Fibroblast of skin of back (primary cell): Measurements from ENCODE around the gene TMEM232. TPM values are rescaled to one million over a fixed set of nuclear protein-coding genes. Genes with fewer than 3 reads are reported as not detected.
"Not testable (repeated sequence)": the region's sequence is repeated elsewhere in the genome, so short reads cannot be mapped to it uniquely, and the experiment has no call there.

Experiments used
- DNase-seq: peaks from one replicate; pipeline ENCODE4 v3.0.0-alpha.2; 2013
- polyA plus RNA-seq, 2 experiments: library from polyadenylated mRNA; unstranded; fragments of 120-200 nt; gene quantifications; one replicate each; pipeline ENCODE4 v1.2.1, GENCODE V29; 2013; ENCODE audit not compliant: insufficient read length in 2 of 2

The TMEM232 gene
- polyA plus RNA-seq (2013, experiment 1 of 2; ENCODE audit: insufficient read length) = 0.90 TPM
- polyA plus RNA-seq (2013, experiment 2 of 2; ENCODE audit: insufficient read length) = 0.69 TPM

- peak; percentile 69 for DNase-seq
Observed at GRCh38 chr5:110726249-110727024, at the start of gene TMEM232. TMEM232 (minus strand) TSS chr5:110726671; CDS start chr5:110667352, 59,319 bp downstream.

- no peak for DNase-seq
Observed at GRCh38 chr5:110770286-110770685, 43.8 kb upstream of the TMEM232 start.

- peak; percentile 48 for DNase-seq
Observed at GRCh38 chr5:110769000-110769681, 42.7 kb upstream of the TMEM232 start.

GRCh38 chr5:110768138-110768860 lies 41.8 kb upstream of the TMEM232 start:
- peak; percentile 60 for DNase-seq

DNA sequence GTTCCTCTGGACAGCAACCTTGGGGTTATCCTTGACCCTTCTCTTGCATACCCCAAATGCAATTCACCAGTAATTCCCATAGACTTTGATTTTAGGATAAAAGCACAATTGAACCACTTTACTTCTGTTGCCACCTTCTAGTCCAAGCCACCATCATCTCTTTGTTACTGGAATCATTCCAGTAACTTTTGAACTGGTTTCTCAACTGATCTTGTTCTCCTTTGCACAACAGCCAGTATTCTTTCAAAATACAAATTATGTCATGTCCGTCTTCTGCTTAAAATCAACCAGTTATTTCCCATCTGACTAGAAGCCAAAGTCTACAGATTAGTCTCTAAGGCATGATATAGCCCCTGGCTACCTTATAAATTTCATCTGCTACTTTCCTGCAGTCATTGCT lies 33.7 kb upstream of the TMEM232 start:
- DNase-seq = no peak

- peak; percentile 41 for DNase-seq
Observed at GRCh38 chr5:110757118-110757729, 30.8 kb upstream of the TMEM232 start.

- no peak for DNase-seq
Observed at GRCh38 chr5:110754181-110754580, 27.7 kb upstream of the TMEM232 start.

- no peak for DNase-seq
Observed at GRCh38 chr5:110753600-110753999, 27.1 kb upstream of the TMEM232 start.

DNA sequence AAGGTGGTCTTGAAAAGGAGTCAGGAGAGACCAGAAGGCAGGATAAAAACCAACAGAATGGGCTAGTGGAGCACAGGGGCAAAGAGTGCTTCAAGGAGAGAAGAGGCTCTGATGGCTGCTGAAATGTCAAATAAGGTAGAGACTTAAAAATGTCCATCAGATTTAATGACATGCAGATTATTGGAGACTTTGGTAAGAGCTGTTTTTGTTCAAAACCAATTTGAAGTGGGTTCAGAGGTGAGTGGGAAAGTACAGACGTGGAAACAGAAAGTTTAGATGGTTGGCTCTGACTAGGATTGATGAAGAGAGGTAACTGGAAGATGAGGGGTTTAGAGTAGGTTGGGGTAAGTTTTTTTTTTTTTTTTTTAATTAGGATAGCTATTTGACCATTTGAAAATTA lies 26.5 kb upstream of the TMEM232 start:
- no peak for DNase-seq

- DNase-seq = no peak
Observed at GRCh38 chr5:110751902-110752762, 25.7 kb upstream of the TMEM232 start.

GRCh38 chr5:110738812-110739651 lies 12.6 kb upstream of the TMEM232 start, which contains the start of gene SLC25A46:
SLC25A46 (plus strand) TSS chr5:110739007; CDS start chr5:110739120, 113 bp downstream.
- DNase-seq = peak; percentile 91

- DNase-seq = no peak
Observed at GRCh38 chr5:110738503-110738811, 12.0 kb upstream of the TMEM232 start.

GRCh38 chr5:110736753-110737152 lies 10.3 kb upstream of the TMEM232 start:
- DNase-seq = no peak

DNA sequence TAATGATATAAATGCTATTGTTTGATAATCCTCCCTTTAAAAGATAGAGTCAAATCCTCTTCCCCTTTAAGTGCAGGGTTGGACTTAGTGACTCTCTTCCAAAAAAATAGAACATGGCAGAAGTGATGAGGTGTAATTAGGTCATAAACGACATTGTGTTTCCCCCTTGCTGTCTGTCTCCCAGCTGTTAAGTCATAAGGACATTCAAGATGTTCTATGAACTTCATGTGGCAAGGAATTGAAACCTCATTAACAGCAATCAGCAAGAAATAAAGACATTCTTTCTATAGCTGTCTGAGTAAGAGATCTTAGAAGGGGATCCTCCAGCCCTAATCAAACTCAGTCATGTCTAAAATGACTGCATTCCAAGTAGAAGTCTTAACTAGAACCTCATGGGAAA lies 9.1 kb upstream of the TMEM232 start:
- DNase-seq = no peak

- DNase-seq = no peak
Observed at GRCh38 chr5:110734101-110734500, 7.6 kb upstream of the TMEM232 start.

GRCh38 chr5:110731499-110731898 lies 5.0 kb upstream of the TMEM232 start:
- DNase-seq = not testable (repeated sequence)

DNA sequence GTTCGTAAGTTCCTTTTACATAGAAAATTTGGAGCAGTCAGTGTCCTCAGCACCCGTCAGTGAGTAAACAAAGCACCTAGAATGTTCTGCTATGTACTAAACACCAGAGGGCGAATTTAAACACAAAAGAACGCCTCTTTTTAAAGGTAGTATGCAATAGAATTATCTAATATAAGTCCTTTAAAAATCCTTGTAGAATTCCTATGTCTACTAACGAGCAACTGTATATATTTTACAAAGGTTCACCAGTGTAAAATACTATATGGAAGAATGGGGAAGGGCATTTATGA lies 499 bp upstream of the TMEM232 start:
- no peak for DNase-seq

GRCh38 chr5:110718311-110718710 lies 8.2 kb downstream of the TMEM232 start:
- no peak for DNase-seq

DNA sequence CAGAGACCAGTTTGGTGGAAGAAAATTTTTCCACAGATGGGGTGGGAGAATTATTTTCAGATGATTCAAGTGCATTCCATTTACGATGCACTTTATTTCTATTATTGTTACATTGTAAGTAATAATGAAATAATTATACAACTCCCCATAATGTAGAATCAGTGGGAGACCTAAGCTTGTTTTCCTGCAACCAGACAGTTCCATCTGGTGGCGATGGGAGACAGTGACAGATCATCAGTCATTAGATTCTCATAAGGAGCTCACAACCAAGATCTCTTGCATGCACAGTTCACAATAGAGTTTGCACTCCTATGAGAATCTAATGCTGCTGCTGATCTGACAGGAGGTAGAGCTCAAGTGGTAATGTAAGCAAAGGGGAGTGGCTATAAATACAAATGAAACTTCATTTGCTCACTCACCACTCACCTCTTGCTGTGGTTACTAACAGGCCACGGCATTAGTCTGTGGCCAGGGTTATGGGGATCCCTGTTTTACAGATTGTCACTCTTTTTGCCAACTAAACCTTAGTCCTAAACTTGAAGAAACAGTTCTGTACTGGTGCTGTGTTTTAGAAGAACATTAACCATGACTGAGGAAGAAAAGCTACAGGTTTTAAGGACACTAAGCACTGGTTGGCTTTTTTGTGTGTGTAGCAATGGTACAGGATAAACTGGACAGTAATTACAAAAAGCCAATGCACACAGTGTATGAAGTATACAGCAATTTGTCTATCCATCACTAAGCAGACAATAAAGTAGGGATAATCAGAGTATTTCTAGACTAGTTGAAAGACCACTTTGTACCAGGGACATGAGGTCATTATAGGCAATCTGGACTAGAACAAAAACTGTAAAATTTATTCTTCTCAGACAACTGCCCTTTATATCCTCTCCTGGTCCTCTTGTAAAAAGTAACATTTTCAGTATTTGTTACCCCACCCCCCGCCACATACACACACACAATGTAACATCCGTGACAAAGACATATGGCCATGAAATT lies 9.9 kb downstream of the TMEM232 start:
- DNase-seq = peak; percentile 32
